GM20000 (cell line): ENCODE data around the gene KIF11.

ENCODE experiments used
- DNase-seq: peaks from one replicate; pipeline ENCODE4 v3.0.0; 2012; ENCODE audit warnings: low spot score
- CTCF ChIP-seq: IDR thresholded peaks from 2 replicates; pipeline ENCODE4 v1.5.1; 2012; ENCODE audit warnings: mild to moderate bottlenecking, control low read depth; ENCODE audit errors: extremely low read depth, missing control alignments

KIF11 gene

GRCh38 chr10:92593619-92594588 lies 974 bp downstream of the KIF11 start:
- TF ChIP-seq CTCF, result no peak
- DNase-seq, result no peak

- no peak for DNase-seq
- TF ChIP-seq CTCF, result no peak
Observed at GRCh38 chr10:92595505-92595904, 2.6 kb downstream of the KIF11 start.

- no peak for DNase-seq
- no peak for TF ChIP-seq CTCF
Observed at GRCh38 chr10:92598321-92598720, 5.4 kb downstream of the KIF11 start.

GRCh38 chr10:92604841-92605240 lies 11.9 kb downstream of the KIF11 start:
- no peak for DNase-seq
- TF ChIP-seq CTCF, result no peak

GRCh38 chr10:92615515-92615914 lies 22.6 kb downstream of the KIF11 start:
- no peak for TF ChIP-seq CTCF
- DNase-seq, result no peak

- TF ChIP-seq CTCF, result no peak
- DNase-seq, result no peak
Observed at GRCh38 chr10:92619368-92619767, 26.4 kb downstream of the KIF11 start.

GRCh38 chr10:92627845-92628480 lies 35.0 kb downstream of the KIF11 start:
- TF ChIP-seq CTCF, result no peak
- DNase-seq, result no peak
